ENCODE measurements around the gene DNAH12.
"Not testable (repeated sequence)": the region's sequence is repeated elsewhere in the genome, so short reads cannot be mapped to it uniquely, and the experiment has no call there.

The DNAH12 gene

DNA sequence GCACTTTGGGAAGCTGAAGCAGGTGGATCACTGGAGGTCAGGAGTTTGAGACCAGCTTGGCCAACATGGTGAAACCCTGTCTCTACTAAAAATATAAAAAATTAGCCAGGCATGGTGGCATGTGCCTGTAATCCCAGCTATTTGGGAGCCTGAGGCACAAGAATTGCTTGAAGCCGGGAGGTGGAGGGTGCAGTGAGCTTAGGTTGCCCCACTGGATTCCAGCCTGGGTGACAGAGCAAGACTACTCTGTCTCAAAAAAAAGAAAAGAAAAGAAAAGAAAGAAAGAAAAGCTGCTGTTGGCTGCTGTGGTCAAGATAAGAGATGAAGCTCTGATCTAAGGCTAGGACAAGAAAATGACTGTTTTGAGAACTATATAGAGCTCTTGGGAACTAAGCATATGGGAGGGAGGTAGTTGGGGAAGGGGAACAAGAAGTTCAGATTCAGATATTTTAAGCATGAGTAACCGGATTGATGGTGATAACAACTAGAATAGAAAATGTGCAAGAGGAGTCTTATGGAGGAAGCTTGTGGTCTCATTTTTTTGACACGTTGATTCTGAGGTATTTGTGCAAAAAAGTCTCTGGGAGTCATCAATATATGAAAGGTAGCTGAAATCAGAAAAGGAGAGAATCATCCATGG, 25.7 kb downstream of the DNAH12 start:
- DNase-seq: no peak

- DNase-seq: no peak
These were observed 32.0 kb downstream of the DNAH12 start for GRCh38 chr3:57512166-57512565.

- DNase-seq: no peak
These were observed 38.2 kb downstream of the DNAH12 start for GRCh38 chr3:57505901-57506300.

- DNase-seq: no peak
These were observed 43.6 kb downstream of the DNAH12 start for GRCh38 chr3:57500506-57500905.

DNA sequence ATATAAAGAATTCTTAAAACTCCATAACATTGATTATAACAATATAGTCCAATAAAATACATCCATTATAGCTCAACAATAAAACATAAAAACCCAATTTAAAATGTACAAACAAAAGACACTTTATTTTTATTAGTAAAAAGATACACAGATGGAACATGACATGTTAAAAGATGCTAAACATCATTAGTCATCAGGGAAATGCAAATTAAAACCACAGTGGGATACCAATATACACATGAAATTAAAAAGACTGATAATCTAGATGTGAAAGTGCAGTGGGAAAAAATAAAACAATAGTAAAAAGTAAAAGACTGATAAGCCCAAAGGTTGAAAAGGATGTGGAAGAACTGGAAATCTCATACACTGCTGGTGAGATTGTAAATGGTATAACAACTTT, 46.2 kb downstream of the DNAH12 start:
- DNase-seq: no peak

GRCh38 chr3:57484563-57484962, 59.6 kb downstream of the DNAH12 start:
- DNase-seq: no peak

DNA sequence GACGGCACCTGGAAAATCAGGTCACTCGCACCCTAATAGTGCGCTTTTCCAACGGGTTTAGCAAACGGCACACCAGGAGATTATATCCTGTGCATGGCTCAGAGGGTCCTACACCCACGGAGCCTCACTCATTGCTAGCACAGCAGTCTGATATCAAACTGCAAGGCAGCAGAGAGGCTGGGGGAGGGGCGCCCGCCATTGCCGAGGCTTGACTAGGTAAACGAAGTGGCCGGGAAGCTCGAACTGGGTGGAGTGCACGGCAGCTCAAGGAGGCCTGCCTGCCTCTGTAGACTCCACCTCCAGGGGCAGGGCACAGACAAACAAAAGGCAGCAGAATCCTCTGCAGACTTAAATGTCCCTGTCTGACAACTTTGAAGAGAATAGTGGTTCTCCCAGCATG, 67.0 kb downstream of the DNAH12 start:
- not testable (repeated sequence) for DNase-seq

DNA sequence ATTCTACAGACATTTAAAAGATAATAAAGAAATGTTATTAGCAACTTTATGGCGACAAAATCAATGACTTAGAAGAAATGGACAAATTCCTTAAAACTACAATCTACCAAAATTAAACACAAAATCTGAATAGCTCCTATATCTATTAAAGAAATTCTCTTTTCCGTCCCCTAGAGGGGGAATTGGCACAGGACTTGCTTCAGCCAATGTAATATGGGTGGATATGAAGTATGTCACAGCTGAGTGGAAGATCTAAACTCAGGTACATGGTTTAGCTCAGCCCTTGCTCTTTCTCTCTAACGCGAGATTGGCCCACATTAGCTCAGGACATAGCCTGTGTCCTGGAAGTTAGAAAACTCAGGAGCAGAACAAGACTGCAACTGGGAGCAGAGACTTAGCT, 79.3 kb downstream of the DNAH12 start:
- no peak for DNase-seq

- no peak for DNase-seq
These were observed 80.1 kb downstream of the DNAH12 start for GRCh38 chr3:57464011-57464410.

- DNase-seq: no peak
These were observed 92.8 kb downstream of the DNAH12 start for GRCh38 chr3:57451150-57451846.

DNA sequence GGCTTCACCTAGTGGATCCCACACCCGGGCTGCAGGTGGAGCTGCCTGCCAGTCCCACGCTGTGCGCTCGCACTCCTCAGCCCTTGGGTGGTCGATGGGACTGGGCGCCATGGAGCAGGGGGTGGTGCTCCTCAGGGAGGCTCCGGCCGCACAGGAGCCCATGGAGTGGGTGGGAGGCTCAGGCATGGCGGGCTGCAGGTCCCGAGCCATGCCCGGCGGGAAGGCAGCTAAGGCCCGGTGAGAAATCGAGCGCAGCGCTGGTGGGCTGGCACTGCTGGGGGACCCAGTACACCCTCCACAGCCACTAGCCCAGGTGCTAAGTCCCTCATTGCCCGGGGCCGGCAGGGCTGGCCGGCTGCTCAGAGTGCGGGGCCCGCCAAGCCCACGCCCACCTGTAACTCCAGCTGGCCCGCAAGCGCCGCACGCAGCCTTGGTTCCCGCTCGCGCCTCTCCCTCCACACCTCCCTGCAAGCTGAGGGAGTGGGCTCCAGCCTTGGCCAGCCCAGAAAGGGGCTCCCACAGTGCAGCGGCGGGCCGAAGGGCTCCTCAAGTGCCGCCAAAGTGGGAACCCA, 94.8 kb downstream of the DNAH12 start:
- DNase-seq: not testable (repeated sequence)

- DNase-seq: not testable (repeated sequence)
These were observed 95.7 kb downstream of the DNAH12 start for GRCh38 chr3:57448489-57448888.

GRCh38 chr3:57446318-57446841, 97.8 kb downstream of the DNAH12 start:
- DNase-seq: no peak

DNA sequence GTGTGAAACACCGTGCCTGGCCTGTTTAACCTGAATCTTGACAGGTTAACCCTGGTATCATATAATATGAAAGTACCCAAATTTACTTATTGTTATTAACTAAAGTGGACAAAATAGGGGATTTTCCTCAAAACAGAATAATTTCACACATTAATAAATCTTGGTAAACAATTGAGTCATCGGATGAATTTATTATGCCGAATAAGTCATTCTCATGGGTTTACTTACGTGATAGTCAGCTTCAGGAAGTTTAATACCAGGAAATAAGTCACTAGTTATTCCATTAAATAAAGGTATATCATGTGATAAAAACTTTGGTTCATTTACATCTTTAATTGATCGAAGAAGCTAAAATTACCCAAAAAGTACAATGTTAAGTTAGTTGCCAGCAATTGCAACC, 99.7 kb downstream of the DNAH12 start:
- DNase-seq: no peak

DNA sequence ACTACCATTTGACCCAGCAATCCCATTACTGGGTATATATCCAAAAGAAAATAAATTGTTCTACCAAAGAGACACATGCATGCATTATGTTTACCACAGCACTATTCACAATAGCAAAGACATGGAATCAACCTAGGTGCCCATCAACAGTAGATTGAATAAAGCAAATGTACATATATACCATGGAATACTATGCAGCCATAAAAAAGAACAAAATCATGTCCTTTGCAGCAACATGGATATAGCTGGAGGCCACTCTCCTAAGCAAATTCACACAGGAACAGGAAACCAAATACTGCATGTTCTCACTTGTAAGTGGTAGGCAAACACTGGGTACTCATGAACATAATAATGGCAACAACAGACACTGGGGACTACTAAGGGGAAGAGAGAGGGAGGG, 104.0 kb downstream of the DNAH12 start:
- DNase-seq: not testable (repeated sequence)

DNA sequence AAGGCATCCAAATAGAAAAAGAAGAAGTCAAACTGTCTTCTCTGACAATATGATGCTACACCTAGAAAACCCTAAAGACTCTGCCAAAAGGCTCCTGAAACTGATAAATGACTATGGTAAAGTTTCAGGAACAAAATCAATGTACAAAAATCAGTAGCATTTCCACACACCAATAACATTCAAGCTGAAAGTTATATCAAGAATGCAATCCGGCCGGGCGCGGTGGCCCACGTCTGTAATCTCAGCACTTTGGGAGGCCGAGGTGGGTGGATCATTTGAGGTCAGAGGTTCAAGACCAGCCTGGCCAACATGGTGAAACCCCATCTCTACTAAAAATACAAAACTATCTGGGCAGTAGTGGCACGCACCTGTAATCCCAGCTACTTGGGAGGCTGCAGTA, 105.7 kb downstream of the DNAH12 start:
- DNase-seq: not testable (repeated sequence)

- no peak for DNase-seq
These were observed 107.9 kb downstream of the DNAH12 start for GRCh38 chr3:57436195-57436761.

- no peak for DNase-seq
These were observed 110.1 kb downstream of the DNAH12 start for GRCh38 chr3:57434041-57434440.

- no peak for DNase-seq
These were observed 120.8 kb downstream of the DNAH12 start for GRCh38 chr3:57423335-57423734.

DNA sequence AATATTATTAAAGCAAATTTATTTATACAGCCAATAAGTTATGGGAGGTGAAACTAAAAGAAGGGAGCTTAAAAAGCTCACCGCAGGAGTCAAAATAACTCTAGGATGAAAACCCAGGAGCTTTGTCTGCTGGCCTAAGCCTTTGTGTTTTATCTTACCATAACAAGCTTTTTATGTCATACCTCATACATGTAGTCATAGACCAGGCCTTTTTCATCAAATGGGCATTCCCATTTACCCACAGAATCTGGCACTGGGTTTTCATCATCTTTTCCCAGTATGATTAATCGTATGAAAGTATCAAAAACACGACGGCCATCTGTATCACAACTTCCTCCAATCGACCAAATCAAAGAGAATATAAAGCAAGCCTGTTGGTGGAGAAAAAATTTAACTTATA, 122.8 kb downstream of the DNAH12 start:
- DNase-seq: no peak

DNA sequence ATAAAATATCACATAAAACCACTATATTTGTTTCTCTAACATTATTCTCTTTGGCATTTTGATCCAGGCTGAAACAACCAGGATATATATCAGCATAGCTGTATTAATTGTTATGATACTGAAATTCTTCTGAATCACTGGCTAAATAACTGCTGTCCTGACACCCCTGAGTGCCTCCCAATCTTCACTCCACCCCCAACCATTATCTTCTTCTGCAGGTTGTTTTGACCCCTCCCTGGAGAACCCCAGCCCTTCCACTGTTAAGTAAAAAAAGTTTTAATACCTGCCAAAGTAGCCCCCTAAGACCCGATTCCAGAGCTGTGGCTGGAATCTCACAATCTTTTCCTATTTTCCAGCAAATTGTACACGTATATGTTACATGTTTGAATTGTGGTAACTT, 124.1 kb downstream of the DNAH12 start:
- no peak for DNase-seq

DNA sequence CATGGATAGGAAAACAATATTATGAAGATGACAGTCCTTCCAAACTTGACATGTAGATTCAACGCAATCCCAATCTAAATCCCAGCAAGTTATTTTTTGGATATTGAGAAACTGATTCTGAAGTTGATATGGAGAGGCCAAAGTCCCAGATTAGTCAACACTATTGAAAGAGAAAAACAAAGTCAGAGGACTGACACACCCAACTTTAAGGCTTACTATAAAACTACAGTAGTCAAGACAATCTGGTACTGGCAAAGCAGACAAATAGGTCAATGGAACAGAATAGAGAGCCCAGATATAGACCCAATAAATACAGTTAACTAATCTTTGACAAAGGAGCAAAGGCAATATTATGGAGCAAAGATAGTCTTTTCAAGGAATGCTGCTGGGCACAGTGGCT, 132.4 kb downstream of the DNAH12 start:
- DNase-seq: no peak

- DNase-seq: no peak
These were observed 134.7 kb downstream of the DNAH12 start for GRCh38 chr3:57409471-57409870.

DNA sequence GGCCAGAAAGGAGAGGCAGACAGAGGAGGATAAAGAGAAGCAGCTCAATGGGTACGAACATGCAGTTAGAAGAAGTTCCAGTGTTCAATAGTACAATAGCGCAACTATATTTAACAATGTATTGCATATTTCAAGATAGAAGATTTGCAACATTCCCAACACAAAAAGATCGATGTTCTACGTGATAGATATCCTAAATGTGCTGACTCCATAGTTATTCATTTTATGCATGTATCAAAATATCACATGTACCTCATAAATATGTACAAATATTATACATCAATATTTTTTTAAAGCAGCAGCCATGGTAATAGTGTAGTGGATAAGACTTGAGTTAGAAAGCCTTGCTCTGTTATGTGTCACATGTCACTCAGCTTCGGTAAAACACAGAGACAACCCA, 141.5 kb downstream of the DNAH12 start:
- DNase-seq: no peak

Measured in NCI-H446 treated with DMSO at 0.1 percent for 48 hours (cell line).